Spleen (tissue), 7 donors: ENCODE data around the gene LIG4.

Source experiments
- CTCF ChIP-seq, 11 experiments: fragments of 200-600 bp in 7 of 11; fragments of 450-650 bp in 4 of 11; sonication (generic) in 4 of 11; IDR thresholded peaks in 8 of 11; conservative IDR thresholded peaks in 3 of 11; 1 replicate in 7 of 11; 2 replicates in 4 of 11; pipeline versions ENCODE4 v1.4.0 to v1.8.0; 2016 to 2021; ENCODE audit warnings: antibody characterized with exemption in 11 of 11, inconsistent platforms in 4 of 11, mild to moderate bottlenecking in 1 of 11
- POLR2A ChIP-seq, 3 donors: fragments of 450-650 bp; IDR thresholded peaks; one replicate each; pipeline ENCODE4 v1.5.1; 2017; ENCODE audit warnings: antibody characterized with exemption in 3 of 3, mild to moderate bottlenecking in 1 of 3
- POLR2AphosphoS5 ChIP-seq, 3 donors: sonication (generic); formaldehyde crosslinking; IDR thresholded peaks; one replicate each; pipeline ENCODE4 v1.5.1; 2017; ENCODE audit warnings: antibody characterized with exemption in 3 of 3
- donor health status: DM: no; HTN: no; CAD: no; lungs with moderate emphysema.
- donor health status: DM: no; HTN: no; CAD: no.
- donor health status: DM: no; HTN: no; CAD: no.

- TF ChIP-seq CTCF (IDR thresholded peaks at IDR 0.05 in 8 of 11, conservative IDR thresholded peaks at IDR 0.05 in 3 of 11) = no peak
- TF ChIP-seq POLR2A (IDR thresholded peaks at IDR 0.05) = no peak
- TF ChIP-seq POLR2AphosphoS5 (IDR thresholded peaks at IDR 0.05) = no peak
Observed at GRCh38 chr13:108249150-108249549, 33.8 kb upstream of the LIG4 start.
